ENCODE measurements around the gene ELAVL4. TPM values are rescaled to one million over a fixed set of nuclear protein-coding genes. Genes with fewer than 3 reads are reported as not detected.

Gene ELAVL4
- total RNA-seq = 1 to 10 TPM in 1 of 3 donors, under 1 TPM in 2; 0.52 to 8.3 (median 0.82) TPM
- long read RNA-seq, donor 1, partial matches to known transcripts = 0 of 3 reads
- long read RNA-seq, donor 1, other reads (novel, unspliced or antisense) = 0 of 3 reads
- long read RNA-seq, donor 2, partial matches to known transcripts = 0 of 1 reads
- long read RNA-seq, donor 2, other reads (novel, unspliced or antisense) = 1 of 1 reads

DNA sequence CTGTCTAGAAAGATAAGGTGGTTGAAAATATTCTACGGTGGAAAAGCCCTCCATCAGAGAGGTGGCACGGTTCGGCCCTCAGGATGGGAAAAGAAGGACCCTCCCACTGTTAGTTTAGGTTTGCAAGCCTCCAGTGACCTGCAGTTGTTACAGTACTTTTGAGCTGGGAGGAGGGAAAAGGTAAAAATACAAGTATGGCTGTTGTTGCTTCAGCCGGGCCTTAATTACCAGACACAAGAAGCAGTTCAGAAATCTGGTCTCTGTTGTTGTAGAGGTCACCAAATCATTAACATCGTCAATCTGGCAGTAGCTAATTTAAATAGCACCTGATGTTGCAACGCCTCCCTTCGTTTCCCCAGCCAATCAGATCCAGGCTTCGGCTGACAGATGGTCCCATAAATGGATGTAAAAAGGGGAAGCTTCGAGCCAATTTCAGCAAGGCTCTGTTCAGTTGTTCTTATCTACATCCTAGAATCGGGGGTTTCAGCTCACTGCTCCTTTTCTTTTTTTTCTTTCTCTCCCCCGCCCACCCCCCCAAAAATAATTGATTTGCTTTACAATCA, at the start of gene ELAVL4:
Gene ELAVL4 (plus strand): TSS at position 424 of the 563 bp plus-strand sequence. CDS start 270 bp downstream, outside the sequence.
- no peak for ATAC-seq
- TF ChIP-seq, protein P1, sequence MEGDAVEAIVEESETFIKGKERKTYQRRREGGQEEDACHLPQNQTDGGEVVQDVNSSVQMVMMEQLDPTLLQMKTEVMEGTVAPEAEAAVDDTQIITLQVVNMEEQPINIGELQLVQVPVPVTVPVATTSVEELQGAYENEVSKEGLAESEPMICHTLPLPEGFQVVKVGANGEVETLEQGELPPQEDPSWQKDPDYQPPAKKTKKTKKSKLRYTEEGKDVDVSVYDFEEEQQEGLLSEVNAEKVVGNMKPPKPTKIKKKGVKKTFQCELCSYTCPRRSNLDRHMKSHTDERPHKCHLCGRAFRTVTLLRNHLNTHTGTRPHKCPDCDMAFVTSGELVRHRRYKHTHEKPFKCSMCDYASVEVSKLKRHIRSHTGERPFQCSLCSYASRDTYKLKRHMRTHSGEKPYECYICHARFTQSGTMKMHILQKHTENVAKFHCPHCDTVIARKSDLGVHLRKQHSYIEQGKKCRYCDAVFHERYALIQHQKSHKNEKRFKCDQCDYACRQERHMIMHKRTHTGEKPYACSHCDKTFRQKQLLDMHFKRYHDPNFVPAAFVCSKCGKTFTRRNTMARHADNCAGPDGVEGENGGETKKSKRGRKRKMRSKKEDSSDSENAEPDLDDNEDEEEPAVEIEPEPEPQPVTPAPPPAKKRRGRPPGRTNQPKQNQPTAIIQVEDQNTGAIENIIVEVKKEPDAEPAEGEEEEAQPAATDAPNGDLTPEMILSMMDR (IDR thresholded peaks at IDR 0.05) = no peak
- Histone ChIP-seq H3K36me3 (ENCODE audit: low read depth) (no peaks in the 10 kb centered on the region), H3K9me3 (no peaks in the 10 kb centered on the region), H3K4me1 (ENCODE audit: low read depth) (no peaks in the 10 kb centered on the region), H3K4me3 (no peak within 1 kb of the TSS)
- DNase-seq = peak in 1 of 3 donors; percentile 4
- intact Hi-C loops (cut with DNase I, micrococcal nuclease) = no loop called here

DNA sequence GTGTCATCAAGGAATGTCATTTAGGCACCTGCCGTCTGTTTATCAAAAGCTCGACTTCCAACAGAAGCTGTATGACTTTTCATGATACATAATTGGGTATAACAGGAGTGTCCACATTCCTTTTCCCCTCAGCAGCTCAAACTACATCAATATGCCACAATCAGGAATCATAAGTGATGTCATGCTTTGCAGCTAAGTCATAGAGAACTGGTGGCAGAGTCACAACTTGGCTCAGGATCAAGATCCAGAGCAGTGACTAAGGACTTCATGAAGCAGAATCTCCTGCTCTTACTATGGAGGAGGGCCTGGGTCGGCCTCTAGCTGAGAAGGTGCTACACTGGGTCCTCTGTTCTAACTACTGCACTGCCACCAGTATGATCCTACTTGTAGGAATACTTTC, 48.4 kb upstream of the ELAVL4 start:
- TF ChIP-seq, protein P1 (IDR thresholded peaks at IDR 0.05) = no peak

DNA sequence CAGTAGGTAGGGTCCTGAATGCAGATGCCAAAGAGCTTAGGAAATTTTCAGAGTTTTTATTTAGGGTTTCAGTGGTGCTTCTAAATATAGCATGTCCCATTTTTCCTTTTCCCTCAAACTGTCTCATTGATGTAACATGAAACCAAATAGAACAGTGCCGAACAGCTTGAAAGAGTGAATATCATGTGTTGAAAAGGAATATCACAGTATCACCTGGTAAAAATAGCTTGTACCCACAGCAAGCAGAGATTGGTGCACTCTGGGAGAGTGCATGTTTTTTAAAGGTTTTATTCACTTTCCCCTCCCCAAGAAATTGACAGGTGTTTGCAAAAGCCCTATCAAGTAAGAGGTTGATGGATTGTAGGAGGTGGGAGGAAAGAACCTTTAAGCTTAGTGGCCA, 41.9 kb upstream of the ELAVL4 start:
- H3K9me3 ChIP-seq = no peaks in the 10 kb centered on the region
- no peaks in the 10 kb centered on the region for H3K4me1 ChIP-seq (ENCODE audit: low read depth)
- intact Hi-C loops (cut with DNase I, micrococcal nuclease) = no loop called here
- no peak for ATAC-seq
- no peaks in the 10 kb centered on the region for H3K36me3 ChIP-seq (ENCODE audit: low read depth)
- TF ChIP-seq, protein P1 (IDR thresholded peaks at IDR 0.05) = no peak
- no peak overlapping the region for H3K4me3 ChIP-seq
- DNase-seq = no peak

More for the DNA sequence above, 48.4 kb upstream of the ELAVL4 start:
- DNase-seq (no peak), ATAC-seq (no peak)
- Histone ChIP-seq H3K36me3 (ENCODE audit: low read depth) (no peaks in the 10 kb centered on the region), H3K4me1 (ENCODE audit: low read depth) (no peaks in the 10 kb centered on the region), H3K4me3 (no peak overlapping the region), H3K9me3 (no peaks in the 10 kb centered on the region)
- intact Hi-C loops (cut with DNase I, micrococcal nuclease) = no loop called here

DNA sequence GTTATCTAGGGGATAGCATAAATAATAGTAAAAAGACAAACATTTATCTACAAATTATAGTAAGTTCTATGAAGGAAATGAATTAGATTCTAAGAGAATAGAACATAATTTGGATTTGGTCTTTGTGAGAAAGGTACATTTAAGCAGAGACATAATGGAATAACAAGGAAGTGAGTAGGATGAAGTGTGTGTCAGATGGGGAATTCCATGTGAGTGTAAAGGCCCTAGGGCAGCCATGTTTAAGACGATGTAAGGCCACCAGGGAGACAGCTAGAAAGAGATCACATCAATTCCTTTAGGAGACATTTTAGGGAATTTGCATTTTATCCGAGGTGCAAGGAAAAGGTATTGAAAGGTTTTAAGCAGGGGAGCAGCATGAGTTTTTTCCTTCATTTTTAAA, 33.8 kb upstream of the ELAVL4 start:
- H3K4me3 ChIP-seq = no peak overlapping the region
- no peaks in the 10 kb centered on the region for H3K4me1 ChIP-seq (ENCODE audit: low read depth)
- H3K9me3 ChIP-seq = no peaks in the 10 kb centered on the region
- H3K36me3 ChIP-seq (ENCODE audit: low read depth) = no peaks in the 10 kb centered on the region
- no peak for ATAC-seq
- TF ChIP-seq, protein P1 (IDR thresholded peaks at IDR 0.05) = no peak
- no peak for DNase-seq
- intact Hi-C loops (cut with DNase I, micrococcal nuclease) = no loop called here

DNA sequence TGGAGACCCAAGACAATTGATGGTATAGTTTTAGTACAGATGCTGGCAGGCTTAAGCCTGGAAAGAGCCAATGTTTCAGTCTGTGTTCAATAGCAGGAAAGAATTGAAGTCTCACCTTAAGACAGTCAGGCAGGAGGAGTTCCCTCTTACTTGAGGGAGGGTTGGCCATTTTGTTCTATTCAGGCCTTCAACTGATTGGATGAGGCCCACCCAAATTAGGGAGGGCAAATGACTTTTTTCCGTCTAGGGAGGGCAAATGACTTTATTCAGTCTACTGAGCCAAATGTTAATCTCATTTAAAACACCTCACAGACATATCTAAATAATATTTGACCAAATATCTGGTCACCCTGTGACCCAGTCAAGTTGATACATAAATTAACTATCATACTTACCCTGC, 31.4 kb upstream of the ELAVL4 start:
- H3K4me3 ChIP-seq = no peak overlapping the region
- DNase-seq (no peak), ATAC-seq (no peak)
- no peaks in the 10 kb centered on the region for H3K4me1 ChIP-seq (ENCODE audit: low read depth)
- intact Hi-C loops (cut with DNase I, micrococcal nuclease) = no loop called here
- TF ChIP-seq, protein P1 (IDR thresholded peaks at IDR 0.05) = no peak
- H3K36me3 ChIP-seq (ENCODE audit: low read depth) = no peaks in the 10 kb centered on the region
- H3K9me3 ChIP-seq = no peaks in the 10 kb centered on the region

Data from mucosa of descending colon (tissue), 3 donors.